Cortex of kidney (tissue), 1 donor: ENCODE results near the gene GOLGA3.
"Not testable (repeated sequence)": the region's sequence is repeated elsewhere in the genome, so short reads cannot be mapped to it uniquely, and the experiment has no call there.

ENCODE experiments used
- DNase-seq: peaks from one replicate; lab custom pipeline; 2025; lab: John Stamatoyannopoulos, UW

The GOLGA3 gene

DNA sequence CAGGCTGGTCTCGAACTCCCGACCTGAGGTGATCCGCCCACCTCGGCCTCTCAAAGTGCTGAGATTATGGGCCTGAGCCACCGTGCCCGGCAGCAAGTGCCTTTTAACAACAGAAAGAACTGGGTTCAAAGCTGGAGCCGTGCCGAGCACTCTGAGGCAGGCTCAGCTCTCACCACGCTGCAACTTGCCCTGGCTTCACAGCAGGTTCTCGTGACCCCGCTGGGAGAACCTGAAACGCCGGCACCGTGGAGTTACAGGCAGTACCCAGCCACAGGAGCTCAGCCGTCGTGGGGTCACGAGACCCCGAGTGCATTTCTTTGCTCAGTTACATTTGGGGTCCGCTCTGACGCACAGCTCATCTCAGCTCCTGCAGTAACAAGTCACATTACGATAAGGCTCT is 14.4 kb downstream of the GOLGA3 start:
- no peak for DNase-seq

DNA sequence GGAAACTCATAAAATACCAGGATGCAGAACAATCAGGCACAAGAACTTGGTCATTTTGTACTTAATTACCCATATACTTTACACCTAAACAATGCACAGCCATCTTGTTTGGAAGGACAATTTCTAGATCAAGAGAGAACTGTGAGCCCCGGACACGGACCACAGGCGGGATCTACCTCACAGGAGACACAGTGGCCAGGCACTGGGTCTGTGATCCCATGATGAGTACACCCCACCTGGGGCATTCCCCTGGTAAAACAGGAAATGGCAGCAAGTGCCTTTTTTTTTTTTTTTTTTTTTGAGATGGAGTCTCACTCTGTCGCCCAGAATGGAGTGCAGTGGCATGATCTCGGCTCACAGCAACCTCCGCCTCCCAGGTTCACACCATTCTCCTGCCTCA is 15.2 kb downstream of the GOLGA3 start:
- DNase-seq: no peak

DNA sequence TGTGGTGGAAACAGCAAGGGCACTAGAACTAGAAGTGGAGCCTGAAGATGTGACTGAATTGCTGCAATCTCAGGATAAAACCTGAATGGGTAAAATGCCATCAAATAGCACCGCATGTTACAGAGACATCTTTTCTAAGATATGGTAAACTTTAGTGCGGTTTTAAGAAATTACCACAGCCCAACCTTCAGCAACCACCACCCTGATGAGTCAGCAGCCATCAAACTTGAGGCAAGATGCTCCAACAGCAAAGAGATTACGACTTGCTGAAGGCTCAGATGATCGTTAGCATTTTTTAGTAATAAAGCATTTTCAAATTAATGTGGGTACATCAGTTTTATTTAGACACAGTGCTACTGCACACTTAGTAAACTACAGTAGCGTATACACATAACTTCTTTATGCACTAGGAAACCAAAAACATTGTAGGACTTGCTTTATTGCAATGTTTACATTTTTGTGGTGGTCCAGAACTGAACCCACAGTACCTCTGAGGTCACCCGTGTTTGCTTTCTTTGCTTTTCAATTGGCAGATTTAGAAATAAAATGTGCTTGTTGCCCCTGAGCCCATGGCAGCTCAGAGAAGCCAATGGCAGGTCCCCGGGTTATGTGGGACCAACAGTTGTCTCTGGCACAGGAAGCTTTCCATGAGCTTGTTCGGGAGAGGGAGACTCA is 15.9 kb downstream of the GOLGA3 start:
- DNase-seq: no peak

DNA sequence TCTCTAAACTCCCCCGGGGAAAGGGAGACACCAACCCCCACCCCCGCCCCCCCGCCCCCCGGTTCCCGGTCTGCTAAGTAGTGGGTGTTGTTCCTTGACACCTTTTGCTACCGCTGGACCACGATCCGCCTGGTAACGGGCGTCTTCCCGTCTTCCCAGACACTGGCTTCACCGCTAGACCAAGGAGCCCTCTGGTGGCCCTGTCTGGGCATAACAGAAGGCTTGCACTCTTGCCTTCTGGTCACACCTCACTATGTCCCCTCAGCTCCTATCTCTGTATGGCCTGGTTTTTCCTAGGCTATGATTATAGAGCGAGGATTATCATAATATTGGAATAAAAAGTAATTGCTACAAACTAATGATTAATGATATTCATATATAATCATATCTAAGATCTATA is 19.3 kb downstream of the GOLGA3 start:
- DNase-seq: not testable (repeated sequence)

DNA sequence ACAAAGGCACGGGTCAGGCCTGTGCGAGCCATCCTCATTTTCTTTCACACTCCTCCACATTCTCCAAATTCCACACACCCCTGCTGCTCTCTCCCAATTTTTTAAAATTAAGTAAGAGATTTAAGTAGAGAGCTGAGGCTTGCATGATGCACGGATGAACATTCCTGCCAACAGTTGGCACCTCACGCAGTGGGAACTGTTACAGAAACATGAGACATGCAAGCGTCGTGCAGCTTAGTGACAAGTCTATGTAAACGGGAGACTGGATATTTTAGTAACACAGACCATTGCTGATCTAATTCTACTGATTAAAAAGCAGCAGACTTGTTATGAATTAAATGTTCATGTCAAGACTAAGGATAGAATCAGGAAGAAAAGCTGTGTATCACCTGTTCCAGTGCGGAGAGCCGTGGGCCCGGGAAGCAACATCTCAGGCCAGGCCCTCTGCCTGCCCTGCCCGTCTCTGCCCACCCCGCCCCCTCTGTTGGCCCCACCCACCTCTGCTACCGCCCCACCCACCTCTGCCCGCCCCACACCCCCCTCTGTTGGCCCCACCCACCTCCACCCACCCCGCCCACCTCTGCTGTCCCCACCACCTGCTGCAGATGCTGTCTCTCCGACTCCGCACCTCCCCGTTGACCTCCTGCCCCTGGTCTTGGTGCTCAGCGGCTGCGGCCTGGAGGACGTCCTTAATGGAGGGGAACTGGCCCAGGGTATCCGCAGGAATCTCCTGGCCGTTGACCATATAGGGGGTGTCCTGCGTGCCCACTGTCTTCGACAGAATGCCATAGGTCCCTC is 21.2 kb downstream of the GOLGA3 start:
- no peak for DNase-seq

DNA sequence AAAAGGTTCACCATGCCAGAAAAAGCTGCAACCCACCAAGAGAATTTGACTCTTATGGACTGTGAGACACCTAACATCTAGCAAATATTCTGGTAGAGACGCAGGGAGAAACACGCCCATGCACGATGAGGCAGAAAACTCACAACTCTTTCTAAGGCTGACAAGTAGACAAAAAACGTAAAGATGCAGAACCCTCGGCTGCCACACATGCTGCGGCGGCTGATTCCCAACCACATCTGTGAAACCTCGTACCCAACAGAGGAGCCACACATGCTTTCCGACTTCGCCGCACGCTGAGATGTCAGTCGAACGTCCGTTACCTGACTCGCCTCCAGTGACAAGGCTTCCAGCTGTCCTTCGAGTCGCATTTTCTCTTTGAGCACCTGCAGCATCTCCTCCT is 21.8 kb downstream of the GOLGA3 start:
- DNase-seq: no peak

DNA sequence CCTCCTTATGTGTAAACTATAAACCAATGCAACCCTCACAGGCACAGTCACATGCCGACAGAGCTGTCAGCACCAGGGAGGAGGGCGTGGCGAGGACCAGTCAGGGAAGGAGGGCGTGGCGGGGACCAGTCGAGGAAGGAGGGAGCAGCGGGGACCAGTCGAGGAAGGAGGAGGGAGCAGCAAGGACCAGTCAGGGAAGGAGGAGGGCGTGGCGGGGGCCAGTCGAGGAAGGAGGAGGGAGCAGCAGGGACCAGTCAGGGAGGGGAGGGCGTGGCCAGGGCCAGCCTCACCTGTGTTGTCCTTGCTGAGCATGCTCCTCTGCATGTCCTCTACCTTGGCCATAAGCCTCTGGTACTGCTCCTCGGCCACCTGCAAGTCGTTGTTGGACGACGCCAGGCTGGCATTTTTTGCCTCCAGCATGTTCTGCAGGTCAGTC is 24.2 kb downstream of the GOLGA3 start:
- DNase-seq: no peak

DNA sequence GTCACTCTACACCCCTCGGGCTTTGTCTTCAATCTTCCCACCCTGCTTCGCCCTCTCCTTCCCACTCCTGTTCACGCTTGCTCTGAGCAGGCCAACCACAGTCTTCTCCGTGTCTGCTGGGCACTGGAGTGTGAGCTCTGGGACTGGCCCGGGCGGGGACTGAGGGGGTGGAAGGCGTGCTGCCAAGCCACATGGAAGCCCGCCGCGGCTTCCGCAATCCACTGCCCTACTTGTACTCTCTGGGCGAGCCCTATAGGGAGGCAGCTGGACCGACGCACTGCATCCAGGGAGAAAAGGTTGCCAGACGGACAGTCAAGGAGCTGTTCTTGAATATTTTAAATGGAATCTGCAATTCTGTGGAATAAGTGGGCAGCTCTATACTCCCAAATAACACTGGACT is 24.8 kb downstream of the GOLGA3 start:
- DNase-seq: no peak

DNA sequence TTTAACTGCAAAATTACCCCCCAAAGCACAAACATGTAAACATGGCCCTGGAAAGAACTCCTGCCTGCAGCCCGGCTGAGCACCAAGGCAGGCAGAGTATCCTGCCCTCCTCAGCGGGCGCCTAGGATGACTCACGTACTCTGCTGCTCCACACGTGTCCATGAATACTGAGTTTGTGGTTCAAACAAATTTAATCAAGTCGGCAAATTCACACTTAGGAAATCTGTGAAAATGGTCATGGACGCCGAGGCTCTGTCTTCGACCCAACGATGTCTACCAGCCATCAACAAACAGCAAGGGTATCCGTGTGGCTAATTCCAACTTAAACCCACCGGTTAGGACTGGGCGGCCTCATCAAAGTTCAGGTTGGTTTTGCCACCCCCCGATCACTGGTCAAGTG is 25.5 kb downstream of the GOLGA3 start:
- no peak for DNase-seq

DNA sequence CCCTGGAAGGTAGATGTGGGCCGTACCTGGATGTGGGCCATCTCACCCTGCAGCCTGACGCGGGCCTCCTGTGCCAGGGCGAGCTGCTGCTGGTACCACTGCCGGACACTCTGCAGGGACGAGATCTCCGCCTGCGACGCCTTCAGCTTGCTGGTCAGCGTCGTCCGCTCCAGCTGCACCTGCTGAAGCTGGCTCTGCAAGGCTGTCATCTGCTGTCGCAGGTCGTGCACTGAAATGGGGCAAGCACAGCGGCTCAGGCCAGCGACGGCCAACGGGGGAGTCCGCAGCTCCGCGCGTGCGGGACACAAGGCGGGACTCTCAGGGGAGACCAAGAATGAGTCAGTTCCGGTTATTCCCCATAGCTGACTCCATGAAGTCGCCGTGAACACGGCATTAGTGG is 26.9 kb downstream of the GOLGA3 start:
- no peak for DNase-seq

DNA sequence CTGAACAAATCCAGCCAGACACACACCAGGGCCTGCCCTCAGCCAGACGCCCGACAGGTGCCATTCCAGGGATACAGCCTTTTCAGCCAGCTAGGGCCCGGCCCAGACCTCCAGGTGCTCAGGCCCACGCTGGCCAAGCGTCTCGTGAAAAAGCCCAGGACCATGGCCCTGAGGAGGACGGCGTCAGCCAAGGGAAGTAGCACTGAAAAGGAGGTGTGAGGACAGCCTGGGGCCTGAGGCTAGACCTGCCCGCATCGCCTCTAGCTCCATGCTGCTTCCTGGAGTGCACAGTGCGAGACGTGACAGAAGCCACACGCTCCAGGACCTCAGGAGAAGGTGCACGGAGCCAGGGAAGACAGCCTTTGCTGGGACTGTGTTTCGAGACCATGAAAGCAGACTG is 29.8 kb downstream of the GOLGA3 start:
- DNase-seq: no peak

DNA sequence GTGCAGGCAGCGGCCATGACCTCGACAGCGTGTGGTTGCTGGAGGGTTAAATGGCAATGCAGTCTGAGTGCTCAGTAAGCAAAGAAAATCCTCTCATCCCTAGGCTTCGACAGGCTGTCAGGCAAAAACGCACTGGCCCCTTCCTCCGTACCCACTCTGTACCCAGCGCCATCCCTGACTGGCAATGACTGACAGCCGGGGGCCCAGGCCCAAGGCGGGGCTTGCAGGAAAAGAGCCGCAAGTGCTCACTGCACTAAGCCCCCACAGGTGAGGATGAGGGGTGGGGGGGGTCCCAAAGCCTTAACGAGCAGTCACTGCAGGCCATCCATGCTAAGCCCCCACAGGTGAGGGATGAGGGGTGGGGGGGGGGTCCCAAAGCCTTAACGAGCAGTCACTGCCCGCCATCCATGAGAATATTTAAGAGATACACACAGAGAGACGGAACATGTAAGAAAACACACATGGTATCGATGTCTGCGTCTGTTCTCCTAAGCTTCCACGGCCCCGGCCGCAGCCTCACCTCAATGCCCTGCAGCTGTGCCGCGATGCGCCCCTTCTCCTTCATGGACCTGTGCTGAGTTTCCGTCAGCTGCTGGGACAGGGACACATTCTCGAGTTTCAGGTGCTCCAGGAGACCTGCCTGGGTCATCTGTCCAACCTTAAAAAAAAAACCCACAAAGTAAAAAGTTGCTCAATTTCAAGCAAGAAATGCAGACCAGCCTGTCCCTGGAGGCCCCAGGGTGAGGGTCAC is 30.7 kb downstream of the GOLGA3 start:
- no peak for DNase-seq

DNA sequence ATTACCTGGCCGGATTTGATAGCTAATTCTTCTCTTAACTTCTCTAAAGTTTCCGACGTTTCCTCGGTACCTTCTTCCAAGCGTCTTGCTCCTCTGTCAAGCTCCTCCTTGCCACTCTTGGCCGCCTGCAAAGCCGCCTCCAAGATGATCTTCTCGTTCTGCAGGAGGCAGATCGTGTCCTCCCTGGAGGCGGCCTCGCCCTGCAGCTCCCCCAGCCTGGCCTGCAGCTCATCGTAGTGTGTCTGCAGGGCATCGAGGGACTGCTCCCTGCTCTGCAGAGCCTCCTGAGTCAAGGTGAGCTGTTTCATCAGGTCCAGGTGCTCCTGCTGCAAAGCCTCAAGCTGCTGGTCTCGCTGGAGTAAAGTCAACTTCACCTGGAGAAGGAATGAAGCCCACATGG is 32.8 kb downstream of the GOLGA3 start:
- no peak for DNase-seq

DNA sequence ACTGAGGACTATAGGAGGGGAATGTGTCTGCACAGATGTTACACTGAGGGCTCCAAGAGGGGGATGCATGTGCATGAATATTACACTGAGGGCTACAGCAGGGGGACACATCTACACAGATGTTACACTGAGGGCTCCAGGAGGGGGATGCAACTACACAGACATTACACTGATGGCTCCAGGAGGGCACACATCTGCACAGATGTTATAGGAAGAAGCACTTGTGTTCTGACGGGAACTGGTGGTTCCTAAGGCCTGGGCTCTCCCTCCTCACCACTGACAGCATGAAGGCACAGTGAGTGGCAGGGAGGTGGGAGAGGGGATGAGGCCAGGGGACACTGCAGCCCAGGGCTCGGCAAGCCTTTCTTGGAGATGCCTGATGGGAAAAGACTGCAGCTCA is 36.7 kb downstream of the GOLGA3 start:
- DNase-seq: not testable (repeated sequence)

DNA sequence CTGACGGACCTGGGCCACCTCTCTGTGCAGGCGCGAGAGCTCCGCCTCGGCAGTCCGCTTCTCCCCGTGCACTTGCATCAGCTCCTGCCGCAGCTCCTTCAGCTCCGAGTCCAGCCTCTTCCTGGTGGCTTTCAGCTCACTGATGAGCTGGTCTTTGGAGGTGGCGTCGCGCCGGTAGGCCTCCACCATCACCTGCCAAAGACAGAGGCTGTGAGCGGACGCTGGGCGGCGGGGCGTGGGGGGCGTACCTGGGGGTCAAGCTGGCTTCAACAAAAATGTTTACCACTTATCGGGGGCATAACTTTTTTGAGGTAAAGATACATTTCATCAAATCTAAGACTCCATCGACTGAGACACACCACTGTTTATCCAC is 39.6 kb downstream of the GOLGA3 start:
- DNase-seq: no peak

DNA sequence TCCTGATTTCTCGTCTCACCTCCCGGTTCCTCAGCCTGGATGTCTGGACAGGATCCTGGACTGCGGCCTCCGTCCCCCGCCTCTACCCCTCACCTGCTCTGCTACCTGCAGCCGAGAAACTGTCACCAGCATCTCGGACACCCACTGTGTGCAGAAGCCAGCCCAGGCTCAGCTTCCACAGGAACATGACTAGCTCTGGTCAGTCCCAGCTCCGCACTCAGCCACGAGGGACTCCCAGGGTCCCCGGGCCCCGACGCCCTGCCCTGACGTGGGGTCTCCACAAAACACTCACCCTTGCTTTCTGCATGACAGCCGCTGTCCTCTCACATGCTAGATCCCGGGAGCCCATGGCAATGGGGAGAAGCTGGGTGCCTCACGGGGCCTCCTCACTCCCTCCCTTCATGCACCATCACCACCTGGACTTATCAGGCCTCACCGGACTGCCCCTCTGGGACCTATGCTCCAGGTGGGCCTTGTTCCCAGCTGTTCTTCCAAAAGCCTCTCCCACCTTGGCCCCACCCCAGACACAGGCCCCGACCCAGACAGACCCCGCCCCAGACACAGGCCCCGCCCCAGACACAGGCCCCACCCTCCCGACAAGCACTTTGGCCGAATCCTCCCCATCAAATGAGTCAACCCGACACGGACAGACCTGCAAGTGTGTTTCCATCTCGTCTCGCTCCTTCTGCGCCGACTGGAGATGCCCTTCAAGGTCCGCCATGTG is 40.1 kb downstream of the GOLGA3 start:
- no peak for DNase-seq

DNA sequence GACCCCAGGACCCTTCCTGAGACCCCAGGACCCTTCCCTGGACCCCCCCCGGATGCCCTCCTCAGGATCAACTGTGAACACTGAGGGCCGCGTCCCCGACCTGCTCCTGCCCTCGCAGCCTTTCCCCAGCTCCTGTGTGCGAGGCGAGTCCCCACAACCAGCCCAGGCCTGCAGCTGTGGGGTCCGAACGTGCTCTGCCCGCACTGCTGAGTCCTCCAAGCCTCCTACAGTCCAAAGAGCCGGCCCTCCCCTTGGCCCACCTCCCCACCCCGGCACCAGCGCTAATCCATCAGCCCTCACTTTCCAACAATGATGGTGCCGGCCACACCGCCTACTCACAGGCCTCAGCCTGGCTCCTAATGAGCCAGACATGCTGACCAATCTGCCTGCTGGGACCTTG is 40.8 kb downstream of the GOLGA3 start:
- DNase-seq: no peak

DNA sequence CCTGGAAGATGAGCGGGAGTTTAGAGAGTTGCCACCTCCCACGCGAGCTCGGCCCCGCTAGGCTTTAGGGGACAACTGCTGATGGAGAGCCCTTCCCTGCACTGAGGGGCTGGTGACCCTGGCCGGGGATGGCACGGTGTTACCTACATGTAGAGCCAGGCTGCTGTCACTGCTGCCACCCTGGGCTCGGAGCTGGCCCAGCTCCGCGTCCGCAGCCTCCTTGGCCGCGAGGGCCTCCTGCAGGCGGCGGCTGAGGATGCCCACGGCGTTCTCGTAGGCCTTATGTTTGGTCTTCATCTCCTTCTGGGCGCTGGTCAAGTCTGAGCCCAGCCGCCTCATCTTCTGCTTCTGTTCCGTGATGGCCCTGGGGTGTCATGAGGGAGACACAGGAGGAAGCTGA is 42.5 kb downstream of the GOLGA3 start:
- no peak for DNase-seq

DNA sequence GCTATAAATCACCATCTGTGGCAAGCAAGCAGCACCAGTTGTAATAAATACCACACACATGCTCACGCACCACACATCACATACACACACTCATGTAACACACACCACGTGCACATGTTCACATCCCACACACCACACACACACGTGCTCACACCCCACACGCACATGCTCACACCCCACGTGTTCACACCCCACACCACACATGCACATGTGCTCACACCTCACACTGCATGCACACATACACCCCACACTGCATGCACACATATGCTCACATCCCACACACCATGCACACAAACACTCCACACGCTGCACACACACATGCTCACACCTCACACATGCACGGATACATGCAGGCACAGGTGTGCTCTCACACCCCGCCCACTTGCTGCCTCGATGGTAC is 44.1 kb downstream of the GOLGA3 start:
- DNase-seq: no peak

DNA sequence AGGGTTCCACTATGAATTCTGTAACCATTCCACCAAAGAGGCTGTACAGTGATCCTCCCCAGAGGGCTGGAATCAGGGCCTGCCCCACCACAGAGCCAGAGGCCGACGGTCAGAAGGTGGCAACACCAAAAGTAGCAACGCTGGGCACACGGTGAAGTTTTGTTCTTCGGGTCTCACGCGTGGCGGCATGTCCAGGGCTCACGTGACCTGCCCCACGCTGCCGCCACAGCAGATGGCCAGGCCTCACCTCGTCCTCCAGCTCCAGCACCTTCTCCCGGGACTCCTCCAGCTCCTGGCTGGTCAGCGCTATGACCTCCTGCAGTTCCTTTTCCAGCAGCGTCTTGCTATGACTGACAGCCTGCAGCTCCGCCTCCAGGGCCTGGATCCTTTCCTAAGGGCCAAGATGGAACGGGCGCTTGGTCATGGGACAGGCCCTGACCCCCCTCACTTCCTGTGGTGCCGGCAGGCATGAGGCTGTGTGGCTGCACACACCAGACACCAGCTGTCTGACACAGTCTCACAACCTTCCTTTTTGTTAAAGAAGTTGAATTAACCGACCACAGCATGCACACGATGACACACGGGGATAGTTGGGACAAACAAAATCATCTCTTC is 44.6 kb downstream of the GOLGA3 start:
- DNase-seq: no peak

DNA sequence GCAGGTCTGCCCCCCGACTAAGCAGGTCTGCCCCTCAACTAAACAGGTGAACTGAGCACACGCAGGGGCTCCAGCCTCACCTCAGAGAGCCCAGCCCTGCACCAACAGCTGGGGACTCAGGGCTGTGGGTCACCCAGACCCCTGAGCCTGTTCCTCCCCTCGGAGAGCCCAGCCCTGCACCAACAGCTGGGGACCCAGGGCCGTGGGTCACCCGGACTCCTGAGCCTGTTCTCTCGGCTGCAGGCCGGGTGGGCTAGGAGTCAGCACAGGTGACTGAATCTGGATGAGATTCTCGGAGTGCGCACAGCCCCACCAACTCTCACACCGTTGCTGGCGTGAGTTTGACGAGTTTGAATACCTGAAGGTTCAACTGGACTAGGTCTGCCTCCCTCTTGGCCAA is 46.7 kb downstream of the GOLGA3 start:
- no peak for DNase-seq

DNA sequence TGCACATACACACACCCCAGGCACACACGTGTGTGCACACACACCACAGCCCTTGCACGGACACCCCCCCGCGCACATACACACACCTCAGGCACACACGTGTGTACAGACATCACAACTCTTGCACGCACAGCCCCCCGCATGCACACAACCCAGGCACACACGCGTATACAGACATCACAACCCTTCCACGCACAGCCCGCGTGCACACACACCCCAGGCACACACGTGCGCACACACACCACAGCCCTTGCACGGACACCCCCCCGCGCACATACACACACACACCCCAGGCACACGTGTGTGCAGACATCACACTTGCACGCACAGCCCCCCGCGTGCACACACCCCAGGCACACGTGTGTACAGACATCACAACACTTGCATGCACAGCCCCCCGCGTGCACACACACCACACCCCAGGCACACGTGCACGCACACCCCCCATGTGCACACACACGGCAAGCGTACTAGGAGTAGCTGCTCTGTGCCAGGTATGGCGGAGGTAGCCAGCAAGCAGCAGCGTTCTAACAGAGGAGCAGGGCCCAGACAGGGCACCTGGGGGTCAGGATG is 48.8 kb downstream of the GOLGA3 start:
- no peak for DNase-seq
